Measurements from ENCODE around the gene HK1.

Gene HK1

DNA sequence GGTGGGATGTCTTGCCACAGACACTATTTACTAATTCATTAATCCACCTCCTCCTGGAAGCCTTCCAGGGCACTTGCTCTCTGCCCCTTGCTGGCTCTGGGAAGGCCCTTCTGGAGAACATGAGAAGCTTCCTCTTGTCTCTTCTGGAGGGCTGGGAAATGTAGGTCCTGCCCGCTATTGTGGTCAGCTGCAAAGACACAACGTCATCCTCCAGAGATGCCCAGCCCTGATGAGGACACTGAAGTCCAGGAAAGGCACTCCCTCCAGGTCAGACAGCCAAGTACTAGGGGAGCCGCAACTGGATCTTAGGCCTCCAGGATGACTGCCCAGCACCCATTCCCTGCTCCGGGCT, 148.1 kb downstream of the HK1 start (continued):
- no peak for TF ChIP-seq SALL2 (tag by site-specific recombination; IDR thresholded peaks at IDR 0.05; ENCODE audit: borderline replicate concordance)
- TF ChIP-seq ZNF423 (tag by site-specific recombination; IDR thresholded peaks at IDR 0.05): no peak
- TF ChIP-seq HOXA7 (CRISPR knock-in tag; IDR thresholded peaks at IDR 0.05; ENCODE audit: borderline replicate concordance): no peak
- TF ChIP-seq GLI2 (tag by site-specific recombination; IDR thresholded peaks at IDR 0.05; ENCODE audit: borderline replicate concordance, low read depth): no peak
- no peak for TF ChIP-seq TRIM28 (IDR thresholded peaks at IDR 0.05; ENCODE audit: borderline replicate concordance, low read length)
- TF ChIP-seq, protein P1, sequence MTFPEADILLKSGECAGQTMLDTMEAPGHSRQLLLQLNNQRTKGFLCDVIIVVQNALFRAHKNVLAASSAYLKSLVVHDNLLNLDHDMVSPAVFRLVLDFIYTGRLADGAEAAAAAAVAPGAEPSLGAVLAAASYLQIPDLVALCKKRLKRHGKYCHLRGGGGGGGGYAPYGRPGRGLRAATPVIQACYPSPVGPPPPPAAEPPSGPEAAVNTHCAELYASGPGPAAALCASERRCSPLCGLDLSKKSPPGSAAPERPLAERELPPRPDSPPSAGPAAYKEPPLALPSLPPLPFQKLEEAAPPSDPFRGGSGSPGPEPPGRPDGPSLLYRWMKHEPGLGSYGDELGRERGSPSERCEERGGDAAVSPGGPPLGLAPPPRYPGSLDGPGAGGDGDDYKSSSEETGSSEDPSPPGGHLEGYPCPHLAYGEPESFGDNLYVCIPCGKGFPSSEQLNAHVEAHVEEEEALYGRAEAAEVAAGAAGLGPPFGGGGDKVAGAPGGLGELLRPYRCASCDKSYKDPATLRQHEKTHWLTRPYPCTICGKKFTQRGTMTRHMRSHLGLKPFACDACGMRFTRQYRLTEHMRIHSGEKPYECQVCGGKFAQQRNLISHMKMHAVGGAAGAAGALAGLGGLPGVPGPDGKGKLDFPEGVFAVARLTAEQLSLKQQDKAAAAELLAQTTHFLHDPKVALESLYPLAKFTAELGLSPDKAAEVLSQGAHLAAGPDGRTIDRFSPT (tag by site-specific recombination; IDR thresholded peaks at IDR 0.05): no peak
- no peak for TF ChIP-seq REPIN1 (tag by site-specific recombination; IDR thresholded peaks at IDR 0.05; ENCODE audit: low read depth)
- no peak for TF ChIP-seq KLF10 (tag by site-specific recombination; IDR thresholded peaks at IDR 0.05)

DNA sequence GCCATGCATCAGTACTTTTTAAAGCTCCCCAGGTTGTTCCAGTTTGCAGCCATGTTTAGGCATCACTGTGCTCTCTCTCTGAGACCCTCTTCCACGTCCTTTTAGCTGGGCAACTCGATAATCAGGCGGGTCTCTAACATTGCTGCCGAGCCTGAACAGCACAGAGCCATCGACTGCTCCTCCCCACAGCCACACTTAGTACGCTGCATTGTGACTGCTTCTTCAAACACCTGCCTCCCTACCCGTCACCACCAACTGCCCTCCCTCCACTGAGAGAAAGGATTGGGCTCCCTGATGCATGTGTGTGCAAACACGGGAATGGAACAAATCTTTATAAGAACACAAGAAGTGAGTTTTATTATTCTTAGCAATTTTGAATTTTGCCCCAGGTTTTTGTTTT, 149.9 kb downstream of the HK1 start:
- Histone ChIP-seq H3K27ac (ENCODE audit: extremely low read depth, low read depth, low read length) (no peak overlapping the region), H3K4me1 (ENCODE audit: control insufficient read depth, insufficient read depth, low read length) (no peaks in the 10 kb centered on the region; the same call in 1 of the 2 replicates), H3K36me3 (ENCODE audit: control insufficient read depth in 2 of 2, insufficient read depth in 1 of 2, low read length in 2 of 2) (no peaks in the 10 kb centered on the region), H3K9me3 (ENCODE audit: control insufficient read depth, insufficient read depth, low read depth, low read length) (no peaks in the 10 kb centered on the region), H3K4me3 (ENCODE audit: low read depth, low read length) (no peak overlapping the region)
- ChIA-PET POLR2A (interaction anchor here (0.7 kb wide), 1 partner anchor 87 kb away, joined by 10 read pairs; no protein-coding TSS in a partner anchor), CTCF (interaction anchor here (0.8 to 2.8 kb wide), 6 partner anchors 12 to 87 kb away, joined by 3 to 13 read pairs (median 4); no protein-coding TSS in a partner anchor)
- TF ChIP-seq ZNF623 (tag by site-specific recombination; IDR thresholded peaks at IDR 0.05): no peak
- TF ChIP-seq ZNF629 (tag by site-specific recombination; IDR thresholded peaks at IDR 0.05): no peak
- no peak for TF ChIP-seq SP3 (tag by site-specific recombination; IDR thresholded peaks at IDR 0.05)
- no peak for TF ChIP-seq ZNF394 (tag by site-specific recombination; IDR thresholded peaks at IDR 0.05; ENCODE audit: borderline replicate concordance)
- TF ChIP-seq ZNF335 (tag by site-specific recombination; conservative IDR thresholded peaks at IDR 0.05): no peak
- TF ChIP-seq ZNF747 (tag by site-specific recombination; IDR thresholded peaks at IDR 0.05): no peak
- no peak for TF ChIP-seq ZNF654 (tag by site-specific recombination; IDR thresholded peaks at IDR 0.05; ENCODE audit: low read depth)
- TF ChIP-seq EGR2 (tag by site-specific recombination; IDR thresholded peaks at IDR 0.05; ENCODE audit: low read depth): no peak
- no peak for TF ChIP-seq ZNF677 (tag by site-specific recombination; IDR thresholded peaks at IDR 0.05)
- TF ChIP-seq KLF7 (tag by site-specific recombination; IDR thresholded peaks at IDR 0.05; ENCODE audit: borderline replicate concordance): no peak
- no peak for TF ChIP-seq ZNF48 (tag by site-specific recombination; IDR thresholded peaks at IDR 0.05)
- TF ChIP-seq, protein P2, sequence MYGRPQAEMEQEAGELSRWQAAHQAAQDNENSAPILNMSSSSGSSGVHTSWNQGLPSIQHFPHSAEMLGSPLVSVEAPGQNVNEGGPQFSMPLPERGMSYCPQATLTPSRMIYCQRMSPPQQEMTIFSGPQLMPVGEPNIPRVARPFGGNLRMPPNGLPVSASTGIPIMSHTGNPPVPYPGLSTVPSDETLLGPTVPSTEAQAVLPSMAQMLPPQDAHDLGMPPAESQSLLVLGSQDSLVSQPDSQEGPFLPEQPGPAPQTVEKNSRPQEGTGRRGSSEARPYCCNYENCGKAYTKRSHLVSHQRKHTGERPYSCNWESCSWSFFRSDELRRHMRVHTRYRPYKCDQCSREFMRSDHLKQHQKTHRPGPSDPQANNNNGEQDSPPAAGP (tag by site-specific recombination; IDR thresholded peaks at IDR 0.05): no peak

DNA sequence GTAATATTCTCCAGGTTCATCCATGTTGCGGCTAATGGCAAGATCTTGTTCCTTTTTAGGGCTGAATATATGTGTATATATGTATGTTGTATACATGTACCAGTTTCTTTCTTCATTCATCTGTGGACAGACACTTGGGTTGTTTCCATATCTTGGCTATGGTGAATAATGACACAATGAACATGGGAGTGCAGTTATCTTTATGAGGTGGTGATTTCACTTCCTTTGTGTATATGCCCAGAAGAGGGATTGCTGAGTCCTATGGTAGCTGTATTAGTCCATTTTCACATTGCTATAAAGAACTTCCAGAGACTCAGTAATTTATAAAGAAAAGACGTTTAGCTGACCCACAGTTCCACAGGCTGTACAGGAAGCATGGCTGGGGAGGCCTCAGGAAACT, 155.9 kb downstream of the HK1 start:
- Histone ChIP-seq H3K4me1 (ENCODE audit: control insufficient read depth, insufficient read depth, low read length) (peaks cover 6% of the 10 kb centered on the region; the same call in 1 of the 2 replicates), H3K4me3 (ENCODE audit: low read depth, low read length) (no peak overlapping the region), H3K9me3 (ENCODE audit: control insufficient read depth, insufficient read depth, low read depth, low read length) (no peaks in the 10 kb centered on the region), H3K36me3 (ENCODE audit: control insufficient read depth in 2 of 2, insufficient read depth in 1 of 2, low read length in 2 of 2) (no peaks in the 10 kb centered on the region), H3K27ac (ENCODE audit: extremely low read depth, low read depth, low read length) (no peak overlapping the region)
- POLR2A ChIA-PET: no interaction called here
- TF ChIP-seq ZNF423 (tag by site-specific recombination; IDR thresholded peaks at IDR 0.05) (no peak), ZNF768 (tag by site-specific recombination; IDR thresholded peaks at IDR 0.05) (no peak), ZNF175 (tag by site-specific recombination; IDR thresholded peaks at IDR 0.05) (no peak), ZNF184 (tag by site-specific recombination; IDR thresholded peaks at IDR 0.05) (no peak)
- CTCF ChIA-PET: interaction anchor here (0.9 to 3.8 kb wide), 4 partner anchors 14 to 81 kb away, joined by 3 to 11 read pairs (median 4); partner anchors contain the start of genes TACR2 and TSPAN15

All from HEK293 (cell line).